Measurements from ENCODE around the gene SBK2. TPM values are rescaled to one million over a fixed set of nuclear protein-coding genes. Genes with fewer than 3 reads are reported as not detected.
A peak's percentile ranks its signal among the peaks of the same experiment; 100 is the strongest.
"Not testable (repeated sequence)": the region's sequence is repeated elsewhere in the genome, so short reads cannot be mapped to it uniquely, and the experiment has no call there.

SBK2 gene
- total and polyA plus RNA-seq, 8 donors = 0.28 to 0.46 (median 0.43) TPM; not detected in 5

DNA sequence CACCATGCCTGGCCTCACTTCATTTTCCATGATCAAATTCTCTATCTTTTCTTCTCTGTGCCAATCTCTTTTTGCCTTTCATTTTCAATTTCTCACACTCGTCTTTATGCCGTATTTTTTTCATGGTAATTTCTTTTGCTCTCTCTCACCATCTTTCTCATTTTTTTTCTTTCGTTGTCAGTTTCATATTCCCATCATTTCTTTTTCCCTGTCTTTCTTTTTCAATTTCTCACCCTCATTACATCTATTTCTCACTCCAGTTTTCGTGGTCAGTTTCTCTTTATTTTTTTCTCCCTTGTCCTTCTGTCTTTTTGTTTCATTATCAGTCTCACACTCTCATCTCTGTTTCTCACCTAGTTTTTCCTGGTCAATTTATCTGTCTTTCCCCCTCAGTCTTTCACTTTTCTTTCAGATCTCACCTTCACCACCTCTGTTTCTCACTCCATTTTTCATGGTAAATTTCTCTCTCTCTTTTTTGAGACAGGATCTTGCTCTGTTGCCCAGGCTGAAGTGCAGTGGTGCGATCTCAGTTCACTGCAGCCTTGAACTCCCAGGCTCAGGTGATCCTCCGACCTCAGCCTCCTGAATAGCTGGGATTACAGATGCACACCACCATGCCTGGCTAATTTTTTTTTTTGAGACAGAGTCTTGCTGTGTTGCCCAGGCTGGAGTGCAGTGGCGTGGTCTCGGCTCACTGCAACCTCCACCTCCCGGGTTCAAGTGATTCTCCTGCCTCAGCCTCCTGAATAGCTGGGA, 34.6 kb downstream of the SBK2 start:
- DNase-seq (no peak), FAIRE-seq (no peak), ATAC-seq (no peak)
- TF ChIP-seq, protein P1, sequence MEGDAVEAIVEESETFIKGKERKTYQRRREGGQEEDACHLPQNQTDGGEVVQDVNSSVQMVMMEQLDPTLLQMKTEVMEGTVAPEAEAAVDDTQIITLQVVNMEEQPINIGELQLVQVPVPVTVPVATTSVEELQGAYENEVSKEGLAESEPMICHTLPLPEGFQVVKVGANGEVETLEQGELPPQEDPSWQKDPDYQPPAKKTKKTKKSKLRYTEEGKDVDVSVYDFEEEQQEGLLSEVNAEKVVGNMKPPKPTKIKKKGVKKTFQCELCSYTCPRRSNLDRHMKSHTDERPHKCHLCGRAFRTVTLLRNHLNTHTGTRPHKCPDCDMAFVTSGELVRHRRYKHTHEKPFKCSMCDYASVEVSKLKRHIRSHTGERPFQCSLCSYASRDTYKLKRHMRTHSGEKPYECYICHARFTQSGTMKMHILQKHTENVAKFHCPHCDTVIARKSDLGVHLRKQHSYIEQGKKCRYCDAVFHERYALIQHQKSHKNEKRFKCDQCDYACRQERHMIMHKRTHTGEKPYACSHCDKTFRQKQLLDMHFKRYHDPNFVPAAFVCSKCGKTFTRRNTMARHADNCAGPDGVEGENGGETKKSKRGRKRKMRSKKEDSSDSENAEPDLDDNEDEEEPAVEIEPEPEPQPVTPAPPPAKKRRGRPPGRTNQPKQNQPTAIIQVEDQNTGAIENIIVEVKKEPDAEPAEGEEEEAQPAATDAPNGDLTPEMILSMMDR (IDR thresholded peaks at IDR 0.05) = no peak
- intact Hi-C loops (cut with DNase I) = loop anchor here in 2 of 3 donors (5.0 kb wide), 2 partner anchors 360 to 365 kb away; no protein-coding TSS in a partner anchor
- 87 to 93% methylated on average over 9 of the region's 9 CpGs for WGBS, 2 donors
- Histone ChIP-seq H3K36me3 (no peaks in the 10 kb centered on the region), H3K4me1 (no peaks in the 10 kb centered on the region), H3K27ac (no peak overlapping the region), H3K27me3 (no peaks in the 10 kb centered on the region), H3K9me3 (no peaks in the 10 kb centered on the region), H3K4me3 (no peak overlapping the region)

DNA sequence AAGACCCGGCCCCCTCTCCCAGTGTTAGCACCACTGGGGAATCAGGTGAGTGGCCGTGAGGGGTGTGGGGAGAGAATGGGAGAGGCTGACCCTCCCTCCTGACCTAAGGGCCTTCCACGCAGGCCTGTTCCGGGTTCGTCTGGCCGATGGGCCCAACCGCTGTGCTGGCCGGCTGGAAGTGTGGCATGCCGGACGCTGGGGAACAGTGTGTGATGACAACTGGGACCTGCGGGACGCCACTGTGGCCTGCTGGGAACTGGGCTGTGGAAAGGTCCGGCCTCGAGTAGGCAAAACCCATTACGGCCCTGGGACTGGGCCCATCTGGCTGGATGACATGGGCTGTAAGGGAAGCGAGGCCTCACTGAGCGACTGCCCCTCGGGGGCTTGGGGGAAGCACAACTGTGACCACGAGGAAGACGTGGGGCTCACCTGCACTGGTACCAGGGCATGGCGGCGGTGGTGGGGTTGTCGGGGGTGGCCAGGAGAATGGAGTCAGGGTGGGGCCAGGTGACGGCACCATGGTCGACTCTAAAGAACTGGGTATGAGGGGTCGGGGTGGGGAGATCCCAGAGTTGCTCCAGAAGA, 36.5 kb downstream of the SBK2 start:
- Histone ChIP-seq H3K27me3 (no peaks in the 10 kb centered on the region), H3K4me1 (no peaks in the 10 kb centered on the region), H3K36me3 (no peaks in the 10 kb centered on the region), H3K9me3 (no peaks in the 10 kb centered on the region), H3K27ac (no peak overlapping the region), H3K4me3 (no peak overlapping the region)
- FAIRE-seq (no peak), ATAC-seq (no peak), DNase-seq (peak in 2 of 6 donors; percentile 19 to 58)
- WGBS, 2 donors = 86 to 90% methylated on average over 26 of the region's 26 CpGs
- TF ChIP-seq, protein P1 (IDR thresholded peaks at IDR 0.05) = no peak
- intact Hi-C loops (cut with DNase I) = loop anchor here in 2 of 3 donors (5.0 kb wide), 2 partner anchors 358 to 363 kb away; no protein-coding TSS in a partner anchor

DNA sequence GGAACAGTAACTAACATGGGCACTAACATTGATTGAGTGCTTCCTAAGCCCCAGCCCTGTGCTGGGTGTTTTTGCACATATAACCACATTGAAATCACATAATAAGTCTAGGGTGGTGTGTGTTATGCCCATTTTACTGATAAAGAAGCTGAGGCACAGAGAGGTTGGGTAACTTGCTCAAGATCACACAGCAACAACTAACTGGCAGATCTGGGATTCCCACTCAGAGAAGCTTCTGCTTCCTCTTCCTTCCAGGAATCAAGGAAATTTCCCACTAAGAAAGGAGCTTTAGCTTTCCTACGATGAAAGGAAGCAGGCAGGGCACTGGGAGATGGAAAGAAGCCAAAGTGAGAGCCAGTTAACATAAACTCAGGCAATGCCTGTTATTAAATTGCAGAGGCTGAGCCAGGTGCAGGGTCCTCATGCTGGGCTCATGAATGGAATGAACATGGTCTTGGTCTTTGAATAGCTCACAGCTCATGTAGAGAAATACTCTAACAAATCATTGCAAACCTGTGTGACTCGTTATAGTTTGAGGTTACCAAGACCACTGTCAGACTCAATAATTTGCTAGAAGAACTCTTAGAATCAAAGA, 38.6 kb downstream of the SBK2 start:
- ATAC-seq = no peak
- Histone ChIP-seq H3K4me1 (no peaks in the 10 kb centered on the region), H3K36me3 (no peaks in the 10 kb centered on the region), H3K9me3 (no peaks in the 10 kb centered on the region), H3K27me3 (no peaks in the 10 kb centered on the region), H3K4me3 (no peak overlapping the region), H3K27ac (no peak overlapping the region)
- no peak for FAIRE-seq
- TF ChIP-seq, protein P1 (IDR thresholded peaks at IDR 0.05) = no peak
- peak in 1 of 6 donors; percentile 0 for DNase-seq
- intact Hi-C loops (cut with DNase I) = no loop called here
- WGBS, 2 donors = 34 to 35% methylated on average over 2 of the region's 2 CpGs

DNA sequence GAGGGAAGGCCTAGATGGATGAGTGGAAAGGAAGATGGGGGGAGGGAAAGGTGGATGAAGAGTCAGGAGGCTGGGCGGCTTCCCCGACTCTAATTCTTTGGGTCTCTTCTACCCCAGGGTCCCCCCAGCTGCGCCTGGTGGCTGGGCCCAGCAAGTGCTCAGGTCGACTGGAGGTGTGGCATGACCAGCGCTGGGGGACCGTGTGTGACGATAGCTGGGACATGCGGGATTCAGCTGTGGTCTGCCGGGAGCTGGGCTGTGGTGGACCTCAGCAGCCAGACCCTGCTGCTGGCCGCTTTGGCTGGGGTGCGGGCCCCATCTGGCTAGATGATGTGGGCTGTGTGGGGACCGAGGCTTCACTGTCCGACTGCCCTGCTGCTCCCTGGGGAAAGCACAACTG, 39.2 kb downstream of the SBK2 start:
- intact Hi-C loops (cut with DNase I) = no loop called here
- no peaks in the 10 kb centered on the region for H3K9me3 ChIP-seq
- TF ChIP-seq, protein P1 (IDR thresholded peaks at IDR 0.05) = no peak
- DNase-seq (no peak), ATAC-seq (no peak), FAIRE-seq (no peak)
- H3K27me3 ChIP-seq = no peaks in the 10 kb centered on the region
- 71 to 79% methylated on average over 13 of the region's 13 CpGs for WGBS, 2 donors
- H3K36me3 ChIP-seq = no peaks in the 10 kb centered on the region
- H3K4me3 ChIP-seq = no peak overlapping the region
- no peak overlapping the region for H3K27ac ChIP-seq
- H3K4me1 ChIP-seq = no peaks in the 10 kb centered on the region

DNA sequence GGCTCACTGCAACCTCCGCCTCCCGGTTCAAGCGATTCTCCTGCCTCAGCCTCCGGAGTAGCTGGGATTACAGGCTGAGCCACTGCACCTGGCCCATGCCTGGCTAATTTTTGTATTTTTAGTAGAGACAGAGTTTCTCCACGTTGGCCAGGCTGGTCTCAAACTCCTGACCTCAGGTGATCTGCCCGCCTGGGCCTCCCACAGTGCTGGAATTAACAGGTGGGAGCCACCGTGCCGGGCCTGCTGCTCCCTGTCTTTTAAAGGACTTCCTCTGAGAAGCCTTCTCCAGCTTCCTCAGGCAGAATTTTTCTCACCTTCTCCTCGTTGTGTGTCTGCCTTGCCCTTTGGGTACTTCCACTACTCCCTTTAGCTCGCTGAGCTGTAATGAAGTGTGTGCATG, 40.1 kb downstream of the SBK2 start:
- H3K27me3 ChIP-seq; FAIRE-seq; H3K4me1 ChIP-seq; ATAC-seq; H3K4me3 ChIP-seq; H3K27ac ChIP-seq; H3K36me3 ChIP-seq; intact Hi-C loops (cut with DNase I); H3K9me3 ChIP-seq: not testable (repeated sequence)
- peak in 1 of 6 donors; percentile 3 for DNase-seq
- 76 to 77% methylated on average over 10 of the region's 10 CpGs for whole genome bisulfite sequencing, 2 donors
